Fibroblast of villous mesenchyme (primary cell): ENCODE results near the gene DNMBP. TPM values are rescaled to one million over a fixed set of nuclear protein-coding genes. Genes with fewer than 3 reads are reported as not detected.

Source experiments
- DNase-seq: peaks from one replicate; pipeline ENCODE4 v3.0.0-alpha.2; 2010; ENCODE audit warnings: low read depth
- H3K4me3 ChIP-seq: 2 replicates; pipeline ENCODE4 v1.5.1; 2011; ENCODE audit warnings: low read depth, mild to moderate bottlenecking, low read length
- CTCF ChIP-seq: IDR thresholded peaks from 2 replicates; pipeline ENCODE4 v1.5.1; 2012; ENCODE audit warnings: low read depth, mild to moderate bottlenecking, low read length; ENCODE audit not compliant: insufficient read depth
- total RNA-seq: library from RNA; depleted of rRNA; stranded (reverse); fragments of >200 nt; gene quantifications from 2 replicates; pipeline ENCODE4 v1.2.3, GENCODE V29; 2012

The DNMBP gene
- total RNA-seq, 1 donor = 27.6 TPM

DNA sequence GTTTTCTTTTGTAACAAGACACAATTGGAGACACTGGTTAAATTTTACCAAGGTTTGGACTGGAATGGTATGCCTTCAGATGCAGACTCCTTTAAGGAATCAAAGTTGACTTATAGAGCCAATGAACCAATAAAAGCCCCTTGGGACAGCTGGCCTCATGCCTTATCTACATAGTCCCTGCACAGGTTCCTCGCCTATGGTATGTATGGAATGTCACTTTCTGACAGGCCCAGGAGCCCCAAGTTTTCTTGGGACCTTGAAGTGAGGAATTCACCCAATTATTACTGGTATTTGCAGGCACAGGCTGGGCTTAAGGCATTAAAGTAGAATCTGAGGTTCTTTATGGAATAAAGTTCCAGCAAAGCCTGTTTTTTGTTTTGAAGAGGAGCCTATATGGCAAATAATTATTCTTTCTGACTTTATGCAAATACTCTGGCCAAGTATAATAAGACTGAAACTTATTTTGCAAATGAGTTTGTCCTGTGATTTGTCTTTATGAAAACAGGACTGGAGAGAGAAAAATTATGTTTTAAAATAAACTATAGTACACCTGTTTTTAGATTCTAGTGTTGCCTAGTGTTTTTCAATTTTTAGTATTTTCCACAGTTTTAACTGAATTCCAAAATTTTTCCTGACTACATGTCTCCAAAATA lies 24.1 kb upstream of the DNMBP start:
- no peak overlapping the region for H3K4me3 ChIP-seq
- TF ChIP-seq CTCF = no peak
- DNase-seq = no peak

DNA sequence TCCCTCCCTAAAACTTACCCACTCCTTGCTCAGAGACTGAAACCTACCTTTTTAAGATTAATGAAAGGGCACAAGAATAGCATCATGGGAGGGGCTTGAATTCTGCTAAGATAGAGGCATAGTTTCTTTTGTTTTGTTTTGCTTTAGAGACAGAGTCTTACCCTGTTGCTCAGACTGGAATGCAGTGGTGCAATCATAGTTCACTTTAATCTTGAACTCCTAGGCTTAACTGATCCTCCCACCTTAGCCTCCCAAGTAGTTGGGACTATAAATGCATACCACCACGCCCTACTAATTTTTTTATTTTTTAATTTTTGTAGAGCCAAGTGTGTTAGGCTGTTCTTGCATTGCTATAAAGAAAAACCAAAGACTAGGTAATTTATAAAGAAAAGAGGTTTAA lies 17.7 kb upstream of the DNMBP start:
- no peak for DNase-seq
- no peak overlapping the region for H3K4me3 ChIP-seq
- TF ChIP-seq CTCF = no peak

- DNase-seq = no peak
- no peak overlapping the region for H3K4me3 ChIP-seq
- no peak for TF ChIP-seq CTCF
These were observed 15.8 kb upstream of the DNMBP start for GRCh38 chr10:100025576-100025975.

GRCh38 chr10:100024748-100025147 lies 15.0 kb upstream of the DNMBP start:
- no peak overlapping the region for H3K4me3 ChIP-seq
- no peak for DNase-seq
- no peak for TF ChIP-seq CTCF

DNA sequence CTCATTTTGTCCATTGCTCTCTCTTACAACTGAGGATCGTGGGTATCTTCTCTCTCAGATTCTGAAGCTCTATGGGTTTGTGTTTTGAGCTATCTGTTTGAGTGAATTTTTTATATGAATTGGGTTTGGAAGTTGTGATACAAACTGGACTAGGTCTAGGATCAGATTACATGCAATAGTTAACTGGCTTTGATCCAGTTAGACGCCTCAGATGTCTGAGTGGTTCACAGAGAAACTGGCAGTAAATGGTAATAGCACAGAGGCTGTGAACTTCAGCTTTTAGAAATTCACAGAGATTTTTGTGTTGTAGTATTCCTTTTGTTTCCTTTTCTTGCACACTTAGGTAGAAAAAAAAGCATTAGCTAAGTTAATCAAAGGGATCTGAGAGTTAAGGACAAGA lies 12.7 kb upstream of the DNMBP start:
- no peak for TF ChIP-seq CTCF
- no peak overlapping the region for H3K4me3 ChIP-seq
- DNase-seq = no peak

GRCh38 chr10:100021322-100021721 lies 11.6 kb upstream of the DNMBP start:
- no peak for DNase-seq
- H3K4me3 ChIP-seq = no peak overlapping the region
- no peak for TF ChIP-seq CTCF

DNA sequence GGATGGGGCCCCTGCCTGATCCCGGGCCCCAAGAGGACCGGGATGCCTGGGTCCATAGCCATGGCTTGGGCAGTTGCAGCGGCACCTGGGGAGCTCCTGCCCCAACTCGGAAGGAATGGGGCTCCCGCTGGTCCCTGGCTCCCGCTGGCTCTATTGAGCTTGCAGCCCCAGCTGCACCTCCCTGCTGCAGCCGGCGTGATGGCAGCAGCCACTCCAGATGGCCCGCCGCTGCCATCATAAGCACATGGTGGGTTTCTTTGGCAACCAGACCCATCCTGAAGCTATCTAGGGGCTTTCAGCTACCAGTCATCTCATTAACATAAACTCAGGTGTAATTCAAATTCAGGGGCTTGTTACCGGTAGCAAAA lies 11.1 kb upstream of the DNMBP start:
- TF ChIP-seq CTCF = no peak
- no peak overlapping the region for H3K4me3 ChIP-seq
- no peak for DNase-seq
